Activated T-cell treated with anti-CD3 and anti-CD28 coated beads, Interleukin-2, amount 50 U/mL, for 72 hours (primary cell): ENCODE measurements around the gene PCOLCE2. TPM values are rescaled to one million over a fixed set of nuclear protein-coding genes. Genes with fewer than 3 reads are reported as not detected.
"Not testable (repeated sequence)": the region's sequence is repeated elsewhere in the genome, so short reads cannot be mapped to it uniquely, and the experiment has no call there.

Experiments
- ATAC-seq, 2 donors: fragments of 150-1000 bp; cut with Tn5 transposase; replicated peaks in 1 of 2; 2 replicates each; pipeline ENCODE4 v1.10.0; 2021; ENCODE audit warnings: moderate library complexity in 2 of 2, mild to moderate bottlenecking in 1 of 2
- DNase-seq, 2 donors: peaks; one replicate each; pipeline ENCODE4 v3.0.0; 2021 to 2022; ENCODE audit warnings: mixed read lengths in 1 of 2
- H3K27ac Mint-ChIP-seq: one replicate; pipeline ENCODE4 v1.8.0; 2022; ENCODE audit warnings: mild to moderate bottlenecking, moderate library complexity, mixed read lengths
- H3K27me3 Mint-ChIP-seq: one replicate; pipeline ENCODE4 v1.8.0; 2022; ENCODE audit warnings: low read depth, mixed read lengths
- H3K36me3 Mint-ChIP-seq, 2 donors: one replicate each; pipeline ENCODE4 v1.8.0; 2022; ENCODE audit warnings: mixed read lengths in 2 of 2, mild to moderate bottlenecking in 1 of 2; ENCODE audit not compliant: insufficient read depth in 2 of 2
- H3K4me1 Mint-ChIP-seq: one replicate; pipeline ENCODE4 v1.8.0; 2022; ENCODE audit warnings: low read depth, mixed read lengths
- H3K4me3 Mint-ChIP-seq, 2 donors: one replicate each; pipeline ENCODE4 v1.8.0; 2022; ENCODE audit warnings: mild to moderate bottlenecking in 2 of 2, mixed read lengths in 2 of 2, moderate library complexity in 2 of 2
- H3K9me3 Mint-ChIP-seq, 2 donors: one replicate each; pipeline ENCODE4 v1.8.0; 2022; ENCODE audit warnings: mixed read lengths in 2 of 2
- total RNA-seq, 2 donors: library from RNA; stranded (reverse); gene quantifications; one replicate each; pipeline ENCODE4 v1.2.3, GENCODE V29; 2022

PCOLCE2 gene
- total RNA-seq, 2 donors from 2014 or later = not detected

- Mint-ChIP-seq H3K27me3 (peaks cover 23% of the 10 kb centered on the region), H3K4me1 (peaks cover 10% of the 10 kb centered on the region), H3K9me3 (no peaks in the 10 kb centered on the region), H3K27ac (no peak overlapping the region), H3K4me3 (no peak overlapping the region), H3K36me3 (no peaks in the 10 kb centered on the region)
- DNase-seq = no peak
- no peak for ATAC-seq
Observed at GRCh38 chr3:142875099-142875498, 13.8 kb downstream of the PCOLCE2 start.

- ATAC-seq, H3K4me1 Mint-ChIP-seq, H3K36me3 Mint-ChIP-seq, DNase-seq, H3K4me3 Mint-ChIP-seq, H3K9me3 Mint-ChIP-seq, H3K27ac Mint-ChIP-seq: not testable (repeated sequence)
- H3K27me3 Mint-ChIP-seq = peaks cover 13% of the 10 kb centered on the region
Observed at GRCh38 chr3:142868382-142868781, 20.5 kb downstream of the PCOLCE2 start.

GRCh38 chr3:142866841-142867631 lies 21.8 kb downstream of the PCOLCE2 start:
- no peak overlapping the region for H3K4me3 Mint-ChIP-seq

GRCh38 chr3:142863930-142864920 lies 24.7 kb downstream of the PCOLCE2 start:
- Mint-ChIP-seq H3K9me3 (no peaks in the 10 kb centered on the region), H3K4me3 (peak overlapping the region in 1 of 2 donors; percentile 49), H3K27ac (no peak overlapping the region), H3K4me1 (peaks cover 10% of the 10 kb centered on the region), H3K27me3 (peaks cover 24% of the 10 kb centered on the region), H3K36me3 (no peaks in the 10 kb centered on the region)
- DNase-seq (no peak), ATAC-seq (peak; percentile 37 to 64)

More at GRCh38 chr3:142866841-142867631, 21.8 kb downstream of the PCOLCE2 start:
- Mint-ChIP-seq H3K9me3 (no peaks in the 10 kb centered on the region), H3K36me3 (no peaks in the 10 kb centered on the region), H3K27me3 (peaks cover 13% of the 10 kb centered on the region), H3K4me1 (peaks cover 10% of the 10 kb centered on the region), H3K27ac (no peak overlapping the region)
- ATAC-seq (no peak), DNase-seq (no peak)

- DNase-seq (peak; percentile 3 to 8), ATAC-seq (peak; percentile 59 to 83)
- no peaks in the 10 kb centered on the region for H3K36me3 Mint-ChIP-seq
- H3K4me1 Mint-ChIP-seq = peaks cover 10% of the 10 kb centered on the region
- no peak overlapping the region for H3K27ac Mint-ChIP-seq
- H3K27me3 Mint-ChIP-seq = peaks cover 24% of the 10 kb centered on the region
- H3K9me3 Mint-ChIP-seq = no peaks in the 10 kb centered on the region
- peak overlapping the region; percentile 14 to 32 for H3K4me3 Mint-ChIP-seq
Observed at GRCh38 chr3:142863010-142863817, 25.7 kb downstream of the PCOLCE2 start.

- Mint-ChIP-seq H3K4me1 (peaks cover 10% of the 10 kb centered on the region), H3K27me3 (peaks cover 24% of the 10 kb centered on the region), H3K4me3 (no peak overlapping the region), H3K36me3 (no peaks in the 10 kb centered on the region), H3K9me3 (no peaks in the 10 kb centered on the region), H3K27ac (no peak overlapping the region)
- ATAC-seq (no peak), DNase-seq (no peak)
Observed at GRCh38 chr3:142861926-142862325, 27.0 kb downstream of the PCOLCE2 start.

- Mint-ChIP-seq H3K4me1 (peaks cover 2% of the 10 kb centered on the region), H3K4me3 (no peak overlapping the region), H3K9me3 (no peaks in the 10 kb centered on the region), H3K27ac (no peak overlapping the region), H3K27me3 (peaks cover 18% of the 10 kb centered on the region), H3K36me3 (no peaks in the 10 kb centered on the region)
- ATAC-seq (no peak), DNase-seq (no peak)
Observed at GRCh38 chr3:142858043-142858442, 30.8 kb downstream of the PCOLCE2 start.

GRCh38 chr3:142857056-142857455 lies 31.8 kb downstream of the PCOLCE2 start:
- DNase-seq = no peak
- no peak for ATAC-seq
- Mint-ChIP-seq H3K9me3 (no peaks in the 10 kb centered on the region), H3K27me3 (peaks cover 18% of the 10 kb centered on the region), H3K36me3 (no peaks in the 10 kb centered on the region), H3K4me3 (no peak overlapping the region), H3K27ac (no peak overlapping the region), H3K4me1 (no peaks in the 10 kb centered on the region)

GRCh38 chr3:142853270-142854168 lies 35.4 kb downstream of the PCOLCE2 start:
- Mint-ChIP-seq H3K4me3 (no peak overlapping the region), H3K27me3 (no peaks in the 10 kb centered on the region), H3K27ac (no peak overlapping the region), H3K4me1 (no peaks in the 10 kb centered on the region), H3K36me3 (no peaks in the 10 kb centered on the region), H3K9me3 (no peaks in the 10 kb centered on the region)
- DNase-seq = no peak
- ATAC-seq = no peak

- ATAC-seq = peak in 1 of 2 donors; percentile 69
- H3K9me3 Mint-ChIP-seq = no peaks in the 10 kb centered on the region
- H3K4me3 Mint-ChIP-seq = no peak overlapping the region
- H3K36me3 Mint-ChIP-seq = no peaks in the 10 kb centered on the region
- no peaks in the 10 kb centered on the region for H3K27me3 Mint-ChIP-seq
- no peak for DNase-seq
- H3K27ac Mint-ChIP-seq = no peak overlapping the region
- no peaks in the 10 kb centered on the region for H3K4me1 Mint-ChIP-seq
Observed at GRCh38 chr3:142852009-142852408, 36.9 kb downstream of the PCOLCE2 start.

GRCh38 chr3:142850395-142851023 lies 38.4 kb downstream of the PCOLCE2 start:
- peak; percentile 14 to 34 for DNase-seq

More at GRCh38 chr3:142850395-142851023, 38.4 kb downstream of the PCOLCE2 start:
- Mint-ChIP-seq H3K9me3 (no peaks in the 10 kb centered on the region), H3K27ac (no peak overlapping the region), H3K4me1 (no peaks in the 10 kb centered on the region), H3K4me3 (no peak overlapping the region), H3K27me3 (no peaks in the 10 kb centered on the region), H3K36me3 (no peaks in the 10 kb centered on the region)
- ATAC-seq = peak; percentile 83 to 99
